Right atrium auricular region (tissue), 2 donors: ENCODE data around the gene BEGAIN. TPM values are rescaled to one million over a fixed set of nuclear protein-coding genes. Genes with fewer than 3 reads are reported as not detected.

Source experiments
- DNase-seq: peaks from one replicate; pipeline ENCODE4 v3.0.0-alpha.2; 2019; ENCODE audit warnings: low spot score
- H3K27ac ChIP-seq, 2 donors: fragments of 200-600 bp; sonication (generic); 1 replicate in 1 of 2; 2 replicates in 1 of 2; pipeline ENCODE4 v1.5.1; 2016 to 2019
- H3K27me3 ChIP-seq, 2 donors: fragments of 200-600 bp; sonication (generic); one replicate each; pipeline versions ENCODE4 v1.5.1 to v1.6.0; 2017 to 2019
- H3K36me3 ChIP-seq: fragments of 200-600 bp; sonication (generic); one replicate; pipeline ENCODE4 v1.5.1; 2016
- H3K4me1 ChIP-seq, 2 donors: fragments of 200-600 bp; sonication (generic); one replicate each; pipeline versions ENCODE4 v1.5.1 to v1.6.0; 2017 to 2019
- H3K4me3 ChIP-seq, 2 donors: fragments of 200-600 bp; sonication (generic); 1 replicate in 1 of 2; 2 replicates in 1 of 2; pipeline ENCODE4 v1.5.1; 2017 to 2019; ENCODE audit warnings: mild to moderate bottlenecking in 1 of 2, moderate library complexity in 1 of 2
- H3K9me3 ChIP-seq, 2 donors: fragments of 200-600 bp; sonication (generic); one replicate each; pipeline ENCODE4 v1.5.1; 2019
- CTCF ChIP-seq, 2 donors: fragments of 200-600 bp; sonication (generic); IDR thresholded peaks; one replicate each; pipeline ENCODE4 v1.5.1; 2019; ENCODE audit warnings: antibody characterized with exemption in 2 of 2
- total RNA-seq, 2 donors: library from RNA; depleted of rRNA; stranded (reverse); fragments of >200 nt; gene quantifications; one replicate each; pipeline ENCODE4 v1.1.0, GENCODE V29; 2016

Gene BEGAIN
- total RNA-seq, 2 donors from 2014 or later, result 0.93 to 5.7 TPM

GRCh38 chr14:100614803-100615202, 27.6 kb upstream of the BEGAIN start:
- Histone ChIP-seq H3K27me3 (no peaks in the 10 kb centered on the region), H3K4me3 (no peak overlapping the region), H3K27ac (no peak overlapping the region), H3K36me3 (no peaks in the 10 kb centered on the region), H3K4me1 (peaks cover 0 to 20% of the 10 kb centered on the region in 2 donors), H3K9me3 (no peaks in the 10 kb centered on the region)
- no peak for TF ChIP-seq CTCF (IDR thresholded peaks at IDR 0.05)
- no peak for DNase-seq

- Histone ChIP-seq H3K27ac (no peak overlapping the region), H3K27me3 (no peaks in the 10 kb centered on the region), H3K9me3 (no peaks in the 10 kb centered on the region), H3K4me1 (peaks cover 0 to 7% of the 10 kb centered on the region in 2 donors), H3K4me3 (no peak overlapping the region), H3K36me3 (no peaks in the 10 kb centered on the region)
- no peak for TF ChIP-seq CTCF (IDR thresholded peaks at IDR 0.05)
- no peak for DNase-seq
Measured at GRCh38 chr14:100612986-100613385, 25.8 kb upstream of the BEGAIN start.

GRCh38 chr14:100611811-100612480, 24.7 kb upstream of the BEGAIN start:
- Histone ChIP-seq H3K4me1 (no peaks in the 10 kb centered on the region), H3K27ac (no peak overlapping the region), H3K9me3 (no peaks in the 10 kb centered on the region), H3K36me3 (no peaks in the 10 kb centered on the region), H3K27me3 (no peaks in the 10 kb centered on the region), H3K4me3 (no peak overlapping the region)
- no peak for DNase-seq
- TF ChIP-seq CTCF (IDR thresholded peaks at IDR 0.05), result no peak

- no peaks in the 10 kb centered on the region for H3K27me3 ChIP-seq
- no peak overlapping the region for H3K27ac ChIP-seq
- H3K36me3 ChIP-seq, result no peaks in the 10 kb centered on the region
- H3K4me1 ChIP-seq, result no peaks in the 10 kb centered on the region
- H3K9me3 ChIP-seq, result no peaks in the 10 kb centered on the region
- TF ChIP-seq CTCF (IDR thresholded peaks at IDR 0.05), result no peak
- no peak overlapping the region for H3K4me3 ChIP-seq
- DNase-seq, result no peak
Measured at GRCh38 chr14:100610511-100611217, 23.4 kb upstream of the BEGAIN start.

GRCh38 chr14:100609941-100610391, 22.7 kb upstream of the BEGAIN start:
- no peak overlapping the region for H3K27ac ChIP-seq
- H3K9me3 ChIP-seq, result no peaks in the 10 kb centered on the region
- no peaks in the 10 kb centered on the region for H3K4me1 ChIP-seq
- H3K36me3 ChIP-seq, result no peaks in the 10 kb centered on the region
- DNase-seq, result no peak
- no peaks in the 10 kb centered on the region for H3K27me3 ChIP-seq
- no peak overlapping the region for H3K4me3 ChIP-seq
- no peak for TF ChIP-seq CTCF (IDR thresholded peaks at IDR 0.05)
